DMS79 (cell line): ENCODE data around the gene CHD2.
A peak's percentile ranks its signal among the peaks of the same experiment; 100 is the strongest.

Source experiments
- DNase-seq: peaks from one replicate; lab custom pipeline; 2025; lab: John Stamatoyannopoulos, UW

The CHD2 gene

DNA sequence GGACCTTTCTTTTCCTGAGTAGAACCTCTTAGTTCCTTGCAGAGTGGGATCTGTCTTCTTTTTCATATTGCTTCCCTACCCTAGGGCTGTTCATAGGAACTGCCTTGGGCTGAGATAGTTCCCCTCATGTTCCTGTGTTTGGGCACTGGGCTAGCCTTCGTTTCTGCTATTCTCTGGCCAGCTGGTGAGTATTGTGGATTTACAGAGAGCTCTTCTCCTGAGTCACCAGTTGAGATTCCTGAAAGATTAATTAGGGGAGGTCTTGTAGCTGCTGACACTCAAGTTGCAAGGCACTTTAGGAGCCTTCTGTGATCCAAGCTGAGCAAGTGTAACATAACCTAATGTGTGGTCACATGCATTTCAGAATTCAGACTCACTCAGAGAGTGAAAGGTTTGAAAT lies 30.7 kb downstream of the CHD2 start:
- DNase-seq = peak; percentile 23

DNA sequence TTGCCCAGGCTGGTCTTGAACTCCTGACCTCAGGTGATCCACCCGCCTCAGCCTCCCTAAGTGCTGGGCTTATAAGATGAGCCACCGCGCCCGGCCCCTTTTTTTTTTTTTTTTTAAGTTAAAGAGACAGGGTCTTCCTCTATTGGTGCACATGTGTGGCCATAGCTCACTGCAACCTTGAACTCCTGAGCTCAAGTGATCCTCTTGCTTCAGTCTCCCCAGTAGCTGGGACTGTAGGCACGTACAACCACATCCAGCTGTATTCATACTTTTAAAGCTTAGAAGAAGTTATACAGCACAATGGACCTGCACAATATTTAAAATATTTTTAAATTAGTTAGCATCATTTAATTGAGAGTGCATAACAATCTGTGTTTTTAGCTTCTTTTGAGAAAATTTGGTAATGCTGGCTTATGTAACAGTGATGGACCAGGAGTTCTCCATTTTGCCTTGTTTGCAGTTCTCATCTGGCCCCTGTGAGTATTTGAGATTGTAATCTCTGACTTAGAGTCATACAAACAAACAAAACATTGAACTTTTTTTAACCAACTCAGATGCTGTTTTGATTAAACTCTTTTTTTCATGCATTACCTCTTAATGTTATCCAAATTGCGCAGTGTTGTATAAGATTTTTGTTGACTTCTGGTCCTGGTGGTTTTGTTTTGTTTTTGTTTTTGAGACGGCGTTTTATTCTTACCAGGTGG lies 33.0 kb downstream of the CHD2 start:
- DNase-seq = no peak

DNA sequence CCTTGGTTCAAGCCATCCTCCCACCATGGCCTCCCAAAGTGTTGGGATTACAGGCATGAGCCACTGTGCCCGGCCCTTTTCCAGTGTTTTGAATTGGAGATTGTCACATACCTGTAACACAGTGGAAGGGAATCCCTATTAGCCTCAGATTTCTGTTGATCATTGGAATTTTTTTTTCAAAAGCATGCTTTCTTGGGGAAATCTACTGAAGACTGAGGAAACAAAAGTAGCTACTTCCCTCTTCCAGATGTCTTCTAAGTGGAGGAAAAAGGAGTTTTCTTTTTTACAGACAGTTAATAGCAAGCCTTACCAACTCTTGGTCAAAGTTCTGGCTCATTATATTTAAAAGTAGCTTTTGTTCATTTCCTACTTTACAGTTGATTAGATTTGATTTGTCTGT lies 33.7 kb downstream of the CHD2 start:
- DNase-seq = no peak

DNA sequence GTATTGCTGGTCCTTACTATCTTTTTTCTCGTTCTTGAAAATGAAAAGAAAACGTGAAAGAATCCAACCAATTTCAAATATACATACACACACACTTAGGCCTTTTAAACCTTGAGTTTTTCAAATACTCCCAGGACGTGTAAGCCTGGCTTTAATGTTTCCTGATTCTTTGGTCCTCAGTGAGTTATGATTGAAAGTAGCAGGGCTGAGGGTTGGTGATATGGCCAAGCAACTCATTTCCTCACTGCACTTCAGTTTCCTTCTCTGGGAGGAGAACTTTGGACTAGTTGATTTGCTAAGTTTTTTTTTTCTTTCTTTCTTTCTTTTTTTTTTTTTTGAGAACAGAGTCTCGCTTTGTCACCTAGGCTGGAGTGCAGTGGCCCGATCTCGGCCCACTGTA lies 34.6 kb downstream of the CHD2 start:
- no peak for DNase-seq

DNA sequence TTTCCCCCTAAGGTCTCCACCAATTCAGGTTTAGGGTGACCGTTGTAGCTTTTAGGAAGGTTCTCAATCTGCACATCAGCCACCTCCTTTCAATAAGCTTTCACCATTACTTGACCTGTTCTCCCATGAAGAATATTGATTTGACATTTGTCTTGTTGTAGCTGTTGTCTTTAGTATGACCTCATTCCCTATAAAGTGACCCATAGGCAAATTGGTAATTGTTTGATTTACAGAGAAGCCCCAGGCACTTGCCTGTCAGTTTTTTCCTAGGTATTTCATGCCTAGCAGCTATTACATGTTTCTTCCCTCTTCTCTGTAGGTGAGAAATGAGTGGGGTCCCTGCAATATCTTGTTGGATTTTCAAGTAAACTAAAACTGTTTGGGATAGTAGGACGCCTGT lies 36.0 kb downstream of the CHD2 start:
- DNase-seq = no peak

DNA sequence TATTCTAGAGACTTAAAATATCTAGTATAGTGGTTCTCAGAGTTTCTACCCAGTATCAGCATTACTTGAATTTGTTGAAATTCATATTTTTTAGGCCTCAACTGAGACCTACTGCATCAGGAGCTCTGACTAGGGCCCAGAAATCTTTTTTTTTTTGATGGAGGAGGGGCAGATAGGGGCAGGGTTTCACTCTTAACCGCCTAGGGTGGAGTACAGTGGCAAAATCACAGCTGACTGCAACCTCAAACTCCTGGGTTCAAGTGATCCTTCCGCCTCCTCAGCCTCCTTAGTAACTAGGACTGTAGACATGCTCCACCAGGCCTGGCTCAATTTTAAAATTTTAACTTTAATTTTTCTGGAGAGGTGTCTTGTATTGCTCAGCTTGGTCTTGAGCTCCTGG lies 36.6 kb downstream of the CHD2 start:
- no peak for DNase-seq

DNA sequence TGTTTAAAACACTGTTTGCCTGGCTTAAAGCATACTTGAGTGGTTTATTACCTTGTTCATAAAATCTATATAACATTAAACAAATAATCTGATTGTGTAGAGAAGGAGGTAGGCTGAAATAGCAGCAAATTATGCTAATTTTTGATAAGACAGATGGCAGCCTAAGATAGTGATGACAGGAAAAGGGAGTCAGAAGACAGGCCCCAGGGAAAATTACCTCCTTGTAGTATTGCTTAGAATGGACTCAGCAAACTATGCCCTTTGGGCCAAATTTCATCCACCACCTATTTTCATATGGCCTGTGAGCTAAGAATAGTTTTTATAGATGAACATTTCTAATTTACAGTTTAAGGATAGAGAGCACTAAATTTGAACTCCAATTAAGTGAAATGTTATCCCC lies 37.8 kb downstream of the CHD2 start:
- DNase-seq = no peak

DNA sequence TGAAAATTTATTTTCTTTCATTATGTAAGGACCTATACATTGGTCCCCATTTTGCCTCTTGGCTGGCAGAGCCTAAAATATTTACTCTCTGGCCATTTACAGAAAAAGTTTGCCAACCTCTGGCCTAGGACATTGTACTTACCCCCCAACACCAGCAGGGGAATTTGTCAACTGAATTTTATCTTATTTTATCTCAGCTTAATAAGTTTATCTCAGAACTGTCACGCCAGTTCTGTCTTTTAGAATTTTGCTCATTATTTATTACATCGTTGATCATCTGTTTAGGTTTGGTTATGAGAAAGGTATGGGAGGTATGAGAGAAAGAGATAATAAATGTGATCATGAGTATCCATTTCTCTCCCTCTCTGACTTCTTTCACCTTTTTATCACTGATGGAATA lies 38.3 kb downstream of the CHD2 start:
- no peak for DNase-seq

DNA sequence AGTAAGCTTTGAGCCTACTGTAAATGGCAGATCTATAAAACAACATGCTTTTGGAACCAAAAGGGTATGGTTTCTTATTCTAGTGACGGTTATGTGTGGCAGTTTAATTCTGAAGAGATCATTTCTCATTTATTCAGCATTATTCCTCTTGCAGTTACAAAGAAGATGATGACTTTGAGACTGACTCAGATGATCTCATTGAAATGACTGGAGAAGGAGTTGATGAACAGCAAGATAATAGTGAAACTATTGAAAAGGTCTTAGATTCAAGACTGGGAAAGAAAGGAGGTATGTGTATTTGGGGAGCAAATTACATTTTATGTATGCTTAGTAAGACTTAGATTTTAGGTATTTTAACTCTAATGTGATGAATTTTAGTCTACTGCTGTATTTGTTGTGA lies 41.5 kb downstream of the CHD2 start:
- DNase-seq = no peak

DNA sequence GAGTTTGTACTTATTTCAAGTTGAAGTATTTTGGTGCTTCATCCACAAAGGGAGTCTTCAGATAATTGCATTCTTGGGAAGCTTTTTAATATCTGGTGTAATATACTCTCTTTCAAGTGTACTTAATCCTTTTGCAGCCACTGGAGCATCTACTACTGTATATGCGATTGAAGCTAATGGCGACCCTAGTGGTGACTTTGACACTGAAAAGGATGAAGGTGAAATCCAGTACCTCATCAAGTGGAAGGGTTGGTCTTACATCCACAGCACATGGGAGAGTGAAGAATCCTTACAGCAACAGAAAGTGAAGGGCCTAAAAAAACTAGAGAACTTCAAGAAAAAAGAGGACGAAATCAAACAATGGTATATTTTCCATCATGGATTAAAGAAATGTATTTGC lies 42.6 kb downstream of the CHD2 start:
- DNase-seq = no peak

DNA sequence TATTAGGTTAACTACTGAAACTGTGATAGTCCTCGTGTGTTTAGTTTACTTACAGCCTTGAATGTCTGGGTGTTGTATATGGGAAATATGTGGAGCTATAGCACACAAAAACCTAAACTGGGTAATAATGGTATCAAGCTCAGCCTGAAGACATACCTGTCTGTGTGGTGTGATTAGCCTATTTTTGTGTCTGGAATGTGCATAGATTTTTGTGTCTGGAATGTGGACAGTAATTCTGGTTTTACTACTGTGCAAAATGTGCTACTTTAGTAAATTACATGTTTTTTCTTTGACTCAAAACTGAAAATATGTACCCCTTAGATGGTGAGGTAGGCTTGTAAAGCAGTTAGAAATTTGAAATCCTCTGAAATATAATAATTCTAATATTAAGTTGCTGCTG lies 43.5 kb downstream of the CHD2 start:
- no peak for DNase-seq

DNA sequence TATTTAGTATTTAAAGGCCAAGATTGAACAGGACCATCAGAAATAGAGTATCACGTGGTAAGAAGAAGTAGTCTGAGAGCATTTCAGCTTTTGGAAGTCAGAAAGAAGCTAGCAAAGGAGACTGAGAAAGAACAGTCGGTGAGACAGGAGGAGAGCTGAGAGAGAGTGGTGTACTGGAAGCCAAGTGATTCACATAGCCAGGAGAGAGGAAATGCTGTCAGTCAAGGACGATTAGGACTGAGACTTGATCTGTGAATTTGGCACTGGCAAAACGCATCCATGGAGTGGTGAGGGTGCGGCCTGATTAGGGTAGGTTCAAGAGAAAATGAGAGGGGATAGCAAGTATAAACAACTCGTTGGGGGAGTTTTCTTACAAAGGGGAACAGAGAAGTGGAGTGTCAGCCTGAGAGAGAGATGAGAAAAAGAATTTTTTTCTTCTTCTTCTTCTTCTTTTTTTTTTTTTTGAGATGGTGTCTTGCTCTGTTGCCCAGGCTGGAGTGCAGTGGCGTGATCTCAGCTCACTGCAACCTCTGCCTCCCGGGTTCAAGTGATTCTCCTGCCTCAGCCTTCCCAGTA lies 44.9 kb downstream of the CHD2 start:
- no peak for DNase-seq

DNA sequence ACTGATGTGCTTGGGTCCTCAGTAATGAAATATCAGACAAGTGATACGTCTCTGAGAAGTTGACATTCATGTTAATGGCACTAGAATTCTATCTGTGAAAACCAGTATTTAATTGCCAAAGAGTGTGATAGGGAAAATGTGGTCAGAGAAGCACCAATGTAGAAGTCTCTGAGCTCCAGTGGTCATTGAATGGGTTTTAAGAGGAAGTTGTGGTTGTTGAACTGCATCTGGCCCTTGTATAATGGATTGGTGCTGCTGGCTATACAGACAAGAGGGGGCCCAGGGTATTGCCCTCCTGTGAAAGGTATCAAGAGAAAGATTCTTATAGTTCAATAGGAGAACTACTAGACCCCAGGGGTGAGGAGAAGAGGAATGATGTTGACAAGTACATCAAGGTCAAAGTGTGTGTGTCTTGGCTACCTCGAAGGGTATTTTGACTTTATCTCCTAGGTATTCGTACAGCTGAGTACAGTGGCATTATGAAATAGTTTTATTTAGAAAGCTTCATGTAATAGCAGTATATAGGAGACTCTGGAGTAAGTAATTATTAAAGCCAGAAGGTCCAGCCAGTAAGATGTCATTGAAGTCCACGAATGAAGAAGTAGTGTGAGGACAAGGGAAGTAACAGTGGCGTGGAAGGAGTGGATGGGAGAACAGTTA lies 47.1 kb downstream of the CHD2 start:
- no peak for DNase-seq

DNA sequence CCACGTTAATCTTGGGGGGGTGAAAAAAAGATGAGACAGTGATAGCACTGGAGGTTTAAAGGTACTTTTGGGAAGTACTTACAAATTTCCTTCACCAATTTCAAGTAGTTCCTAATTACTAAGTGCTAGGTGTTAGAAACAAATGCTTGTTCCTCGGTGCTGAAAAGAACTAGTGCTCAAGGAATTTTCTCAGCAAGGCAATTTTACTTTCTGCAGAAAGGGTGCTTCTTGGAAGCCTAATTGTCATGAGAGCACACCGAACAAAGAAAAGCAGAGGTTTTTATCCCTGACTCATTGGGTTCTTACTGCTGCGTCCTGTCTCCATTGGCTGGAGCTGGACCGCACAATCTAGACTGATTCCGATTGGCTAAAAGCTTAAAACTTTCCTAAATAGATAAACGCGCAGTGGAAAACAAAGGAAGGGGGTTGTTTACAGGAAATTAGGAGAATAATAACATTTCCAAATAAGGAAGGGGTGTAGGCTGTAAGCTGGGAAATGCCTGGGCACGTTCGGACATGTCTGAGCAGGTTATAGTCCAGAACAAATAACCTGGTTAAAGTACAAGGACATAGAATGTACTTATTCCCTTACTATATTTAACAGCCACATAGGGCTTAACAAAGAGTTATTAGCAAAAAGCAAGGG lies 49.6 kb downstream of the CHD2 start:
- no peak for DNase-seq

DNA sequence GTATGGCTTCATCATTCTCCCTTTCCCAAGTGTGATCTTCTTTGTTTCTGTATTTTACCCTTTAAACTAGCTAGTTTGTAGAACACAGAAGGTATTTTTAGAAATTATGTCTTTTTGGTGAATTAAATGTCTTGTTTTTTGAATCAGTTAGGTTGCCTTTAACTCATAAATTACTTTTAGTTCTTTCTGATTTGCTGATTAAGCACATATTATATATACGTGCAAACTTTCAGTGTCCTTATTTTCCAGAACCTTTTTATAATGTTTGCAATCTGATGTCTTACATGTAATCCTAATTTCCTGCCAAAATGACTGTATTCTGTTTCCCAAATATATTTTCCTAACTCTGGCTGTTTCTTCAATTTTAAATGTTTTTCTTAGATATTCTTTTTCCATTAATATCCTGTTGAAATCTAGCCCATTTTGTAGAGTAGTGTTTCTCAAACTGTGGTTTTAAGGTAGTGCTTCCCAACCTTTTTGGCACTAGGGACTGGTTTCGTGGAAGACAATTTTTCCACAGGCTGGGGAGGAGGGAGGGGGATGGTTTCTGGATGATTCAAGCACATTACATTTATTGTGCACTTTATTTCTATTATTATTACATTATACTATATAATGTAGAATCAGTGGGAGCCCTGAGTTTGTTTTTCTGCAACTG lies 51.8 kb downstream of the CHD2 start:
- no peak for DNase-seq

DNA sequence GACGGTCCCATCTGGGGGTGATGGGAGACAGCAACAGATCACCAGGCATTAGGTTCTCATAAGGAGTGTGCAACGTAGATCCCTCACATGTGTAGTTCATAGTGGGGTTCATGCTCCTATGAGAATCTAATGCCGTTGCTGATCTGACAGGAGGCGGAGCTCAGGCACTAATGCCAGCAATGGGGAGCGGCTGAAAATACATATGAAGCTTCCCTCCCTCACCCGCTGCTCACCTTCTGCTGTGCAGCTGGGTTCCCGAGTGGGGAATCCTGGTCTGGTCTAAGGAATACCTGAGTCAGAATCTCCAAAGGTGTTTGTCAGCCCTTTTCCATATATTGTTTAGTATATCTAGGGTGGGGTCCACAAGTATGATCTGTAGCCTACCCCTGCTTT lies 52.3 kb downstream of the CHD2 start:
- no peak for DNase-seq

DNA sequence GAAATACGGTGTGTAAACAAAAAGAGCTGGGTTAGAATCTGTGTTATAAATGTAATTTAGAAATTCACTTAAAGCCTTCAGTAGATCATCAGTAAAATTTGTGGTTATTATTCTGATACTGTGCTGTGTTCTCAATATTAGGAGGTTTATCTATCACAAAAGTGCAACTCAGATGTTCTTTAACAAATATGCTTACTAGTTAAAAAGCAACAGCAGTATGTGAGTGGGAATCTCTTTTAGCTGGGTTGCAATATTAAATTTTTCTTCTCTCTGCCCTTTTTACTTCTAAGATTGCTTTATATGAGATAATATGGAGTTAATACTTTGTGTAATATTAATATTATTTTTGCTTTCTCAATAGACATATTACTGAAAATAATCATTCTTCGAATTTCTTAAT lies 53.4 kb downstream of the CHD2 start:
- no peak for DNase-seq

DNA sequence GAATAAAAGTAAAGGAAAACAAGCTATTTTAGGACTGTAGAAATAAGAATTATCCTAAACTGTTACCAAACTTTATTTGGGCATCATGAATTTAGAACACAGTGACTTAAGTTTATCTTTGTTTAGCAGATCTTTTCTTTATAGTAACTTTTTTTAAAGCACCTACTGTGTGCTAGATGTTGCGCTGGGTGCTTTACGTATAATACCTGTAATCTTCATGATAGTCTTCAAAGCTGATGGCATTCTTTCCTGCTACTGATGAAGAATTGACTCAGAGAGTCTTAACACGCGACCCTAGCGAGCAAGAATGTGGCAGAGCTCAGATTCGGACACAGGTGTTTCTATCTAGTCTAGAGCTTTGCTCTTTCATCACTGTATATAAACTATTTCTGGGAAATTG lies 53.9 kb downstream of the CHD2 start:
- no peak for DNase-seq

DNA sequence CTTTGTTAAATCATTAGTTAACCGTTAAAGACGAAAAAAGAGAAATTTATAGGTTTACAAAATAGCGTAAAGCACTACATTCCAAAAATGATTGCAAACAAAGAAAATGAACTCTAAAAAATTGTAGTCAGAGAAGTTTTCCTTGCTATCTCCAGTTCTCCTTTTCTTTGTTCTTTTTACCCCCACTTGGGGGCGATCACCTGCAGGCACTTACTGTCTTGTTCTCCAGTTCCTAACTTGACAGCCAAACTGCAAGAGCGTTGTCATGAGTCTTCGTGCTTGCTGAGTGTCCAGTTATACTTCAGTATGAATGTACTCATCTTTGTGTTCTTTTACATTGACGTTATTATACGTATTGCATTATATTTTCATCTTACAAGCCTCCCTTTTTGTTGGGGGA lies 54.5 kb downstream of the CHD2 start:
- DNase-seq = no peak

DNA sequence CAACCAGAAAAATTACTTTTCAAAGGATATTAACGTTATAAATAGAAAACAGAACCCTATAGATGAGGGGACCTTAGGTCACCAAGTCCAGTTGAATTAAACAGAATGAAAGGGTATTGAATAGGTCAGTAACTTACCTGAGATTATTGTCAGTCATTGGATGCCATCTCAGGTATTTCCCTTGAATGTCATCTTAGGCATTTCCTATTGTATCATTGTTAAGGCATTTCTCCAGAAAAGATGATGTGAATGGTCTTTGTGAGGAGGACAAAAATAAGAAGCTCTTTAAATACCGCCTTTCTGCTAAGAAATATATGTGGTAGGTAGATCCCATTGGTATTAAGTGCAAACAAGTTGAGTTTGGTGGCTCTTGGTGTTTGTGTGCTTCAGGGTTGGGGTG lies 55.6 kb downstream of the CHD2 start:
- DNase-seq = no peak

DNA sequence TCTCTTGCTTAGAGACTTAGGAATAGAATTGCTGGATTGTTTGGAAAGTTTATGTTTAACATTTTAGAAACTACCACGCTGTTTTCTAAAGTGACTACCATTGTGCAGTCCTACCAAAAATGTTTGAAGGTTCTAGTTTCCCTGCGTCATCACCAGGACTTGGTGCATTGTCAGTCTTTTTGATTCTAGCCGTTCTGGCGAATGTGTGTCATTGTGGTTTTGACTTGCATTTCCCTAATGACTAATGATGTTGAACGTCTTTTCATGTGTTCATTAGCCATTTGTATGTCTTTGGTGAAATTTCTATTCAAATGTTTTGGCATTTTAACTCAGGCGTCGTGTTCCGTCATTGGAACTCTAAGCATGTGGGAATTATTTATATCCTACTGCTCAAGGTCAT lies 58.0 kb downstream of the CHD2 start:
- no peak for DNase-seq

DNA sequence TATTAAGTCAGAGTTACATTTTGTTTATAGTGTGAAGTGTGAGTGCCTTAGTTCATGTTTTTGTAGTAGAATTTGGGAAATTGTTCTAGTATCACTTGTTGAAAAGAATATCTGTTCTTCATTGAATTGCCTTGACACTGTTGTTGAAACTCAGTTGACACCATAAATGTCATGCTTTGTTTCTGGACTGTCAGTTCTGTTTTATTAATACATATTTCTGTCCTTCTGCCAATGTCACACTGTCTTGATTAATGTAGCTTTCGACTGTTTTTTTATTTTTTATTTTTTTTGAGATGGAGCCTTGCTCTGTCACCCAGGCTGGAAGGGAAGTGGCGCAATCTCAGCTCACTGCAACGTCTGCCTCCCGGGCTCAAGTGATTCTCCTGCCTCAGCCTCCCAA lies 59.1 kb downstream of the CHD2 start:
- no peak for DNase-seq
